ENCODE data around the gene HECTD3. TPM values are rescaled to one million over a fixed set of nuclear protein-coding genes. Genes with fewer than 3 reads are reported as not detected.

Gene HECTD3
- total and polyA plus RNA-seq, 9 of the 15 experiments (the other 6 are each of a cell fraction or from before 2014, with no cell fraction given): 6.3 to 50.8 (median 18.9) TPM

DNA sequence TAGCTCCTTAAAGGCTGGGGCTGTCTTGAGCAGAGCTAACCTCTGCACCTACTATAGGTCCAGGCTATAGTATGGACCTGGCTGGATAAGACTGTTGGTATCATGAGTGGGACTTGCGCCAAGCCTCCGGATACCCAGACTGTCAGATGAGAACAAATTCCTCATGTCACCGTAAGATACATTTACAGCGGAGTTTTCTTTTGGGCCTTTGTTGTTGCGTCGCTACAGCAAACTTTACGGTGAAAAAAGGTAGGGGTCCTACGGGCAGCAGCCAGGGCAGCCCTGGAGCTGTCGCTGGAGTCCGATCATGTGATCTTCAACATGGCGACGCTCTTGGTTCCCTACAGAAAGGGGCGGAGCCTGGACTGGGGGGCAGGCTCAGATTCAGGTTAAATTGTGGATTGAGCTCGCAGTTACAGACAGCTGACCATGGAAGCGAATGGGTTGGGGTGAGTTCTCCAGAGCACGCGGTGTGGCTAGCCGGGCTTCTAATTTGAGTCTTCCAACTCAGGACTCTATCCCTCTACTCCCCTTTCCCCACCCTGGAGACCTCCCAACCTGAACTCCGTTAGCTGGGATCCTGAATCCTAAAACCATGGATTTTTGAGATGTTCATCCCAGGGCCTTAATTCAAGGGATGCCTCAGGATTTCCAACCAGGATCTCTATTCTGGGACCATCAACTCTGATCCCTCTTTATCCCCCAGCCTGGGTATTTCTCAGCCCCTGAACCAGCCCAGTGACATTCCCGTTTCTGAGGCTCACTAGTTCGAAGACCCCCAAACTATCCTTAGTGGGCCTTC, 914 bp upstream of the HECTD3 start, which contains the start of gene UROD (continued):
- TF ChIP-seq ZNF316 (IDR thresholded peaks at IDR 0.05) (no peak), YY1 (IDR thresholded peaks at IDR 0.05; ENCODE audit: borderline replicate concordance in 1 of 3, control insufficient read depth in 1 of 3, extremely low read depth in 1 of 3, insufficient read depth in 3 of 3, insufficient read length in 1 of 3, insufficient replicate concordance in 2 of 3, low read depth in 1 of 3, low read length in 2 of 3) (peak; percentile 85 to 99 (median 99)), BCL6 (CRISPR knock-in tag; IDR thresholded peaks at IDR 0.05) (no peak), POLR2AphosphoS5 (IDR thresholded peaks at IDR 0.05; ENCODE audit: control insufficient read depth, insufficient read depth, low read depth, low read length) (peak; percentile 65; the same call in 1 of the 2 replicates), ZNF79 (CRISPR knock-in tag; IDR thresholded peaks at IDR 0.05; ENCODE audit: low read depth) (no peak), MAFG (tag; conservative IDR thresholded peaks at IDR 0.05) (no peak), EP400 (IDR thresholded peaks at IDR 0.05) (no peak), NFIC (IDR thresholded peaks at IDR 0.05) (no peak; the same call in 1 of the 2 replicates), ZNF282 (CRISPR knock-in tag; IDR thresholded peaks at IDR 0.05) (no peak), HNRNPH1 (optimal IDR thresholded peaks at IDR 0.05; ENCODE audit: low read depth, low read length) (no peak), CBFB (CRISPR knock-in tag; IDR thresholded peaks at IDR 0.05) (no peak), ZNF324 (CRISPR knock-in tag; IDR thresholded peaks at IDR 0.05) (no peak), NCOA2 (IDR thresholded peaks at IDR 0.05; ENCODE audit: partially characterized antibody in 2 of 2) (no peak), ASH1L (IDR thresholded peaks at IDR 0.05; ENCODE audit: borderline replicate concordance, low read depth, partially characterized antibody) (no peak), ZNF77 (CRISPR knock-in tag; IDR thresholded peaks at IDR 0.05) (no peak), TBP (optimal IDR thresholded peaks at IDR 0.05; ENCODE audit: low read depth, low read length) (peak; percentile 96), MTA2 (IDR thresholded peaks at IDR 0.05; ENCODE audit: low read depth) (no peak), ZNF212 (CRISPR knock-in tag; IDR thresholded peaks at IDR 0.05) (no peak)
- TF ChIP-seq, protein P1, sequence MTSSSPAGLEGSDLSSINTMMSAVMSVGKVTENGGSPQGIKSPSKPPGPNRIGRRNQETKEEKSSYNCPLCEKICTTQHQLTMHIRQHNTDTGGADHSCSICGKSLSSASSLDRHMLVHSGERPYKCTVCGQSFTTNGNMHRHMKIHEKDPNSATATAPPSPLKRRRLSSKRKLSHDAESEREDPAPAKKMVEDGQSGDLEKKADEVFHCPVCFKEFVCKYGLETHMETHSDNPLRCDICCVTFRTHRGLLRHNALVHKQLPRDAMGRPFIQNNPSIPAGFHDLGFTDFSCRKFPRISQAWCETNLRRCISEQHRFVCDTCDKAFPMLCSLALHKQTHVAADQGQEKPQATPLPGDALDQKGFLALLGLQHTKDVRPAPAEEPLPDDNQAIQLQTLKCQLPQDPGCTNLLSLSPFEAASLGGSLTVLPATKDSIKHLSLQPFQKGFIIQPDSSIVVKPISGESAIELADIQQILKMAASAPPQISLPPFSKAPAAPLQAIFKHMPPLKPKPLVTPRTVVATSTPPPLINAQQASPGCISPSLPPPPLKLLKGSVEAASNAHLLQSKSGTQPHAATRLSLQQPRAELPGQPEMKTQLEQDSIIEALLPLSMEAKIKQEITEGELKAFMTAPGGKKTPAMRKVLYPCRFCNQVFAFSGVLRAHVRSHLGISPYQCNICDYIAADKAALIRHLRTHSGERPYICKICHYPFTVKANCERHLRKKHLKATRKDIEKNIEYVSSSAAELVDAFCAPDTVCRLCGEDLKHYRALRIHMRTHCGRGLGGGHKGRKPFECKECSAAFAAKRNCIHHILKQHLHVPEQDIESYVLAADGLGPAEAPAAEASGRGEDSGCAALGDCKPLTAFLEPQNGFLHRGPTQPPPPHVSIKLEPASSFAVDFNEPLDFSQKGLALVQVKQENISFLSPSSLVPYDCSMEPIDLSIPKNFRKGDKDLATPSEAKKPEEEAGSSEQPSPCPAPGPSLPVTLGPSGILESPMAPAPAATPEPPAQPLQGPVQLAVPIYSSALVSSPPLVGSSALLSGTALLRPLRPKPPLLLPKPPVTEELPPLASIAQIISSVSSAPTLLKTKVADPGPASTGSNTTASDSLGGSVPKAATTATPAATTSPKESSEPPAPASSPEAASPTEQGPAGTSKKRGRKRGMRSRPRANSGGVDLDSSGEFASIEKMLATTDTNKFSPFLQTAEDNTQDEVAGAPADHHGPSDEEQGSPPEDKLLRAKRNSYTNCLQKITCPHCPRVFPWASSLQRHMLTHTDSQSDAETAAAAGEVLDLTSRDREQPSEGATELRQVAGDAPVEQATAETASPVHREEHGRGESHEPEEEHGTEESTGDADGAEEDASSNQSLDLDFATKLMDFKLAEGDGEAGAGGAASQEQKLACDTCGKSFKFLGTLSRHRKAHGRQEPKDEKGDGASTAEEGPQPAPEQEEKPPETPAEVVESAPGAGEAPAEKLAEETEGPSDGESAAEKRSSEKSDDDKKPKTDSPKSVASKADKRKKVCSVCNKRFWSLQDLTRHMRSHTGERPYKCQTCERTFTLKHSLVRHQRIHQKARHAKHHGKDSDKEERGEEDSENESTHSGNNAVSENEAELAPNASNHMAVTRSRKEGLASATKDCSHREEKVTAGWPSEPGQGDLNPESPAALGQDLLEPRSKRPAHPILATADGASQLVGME (CRISPR knock-in tag; IDR thresholded peaks at IDR 0.05): no peak
- TF ChIP-seq, protein P2, sequence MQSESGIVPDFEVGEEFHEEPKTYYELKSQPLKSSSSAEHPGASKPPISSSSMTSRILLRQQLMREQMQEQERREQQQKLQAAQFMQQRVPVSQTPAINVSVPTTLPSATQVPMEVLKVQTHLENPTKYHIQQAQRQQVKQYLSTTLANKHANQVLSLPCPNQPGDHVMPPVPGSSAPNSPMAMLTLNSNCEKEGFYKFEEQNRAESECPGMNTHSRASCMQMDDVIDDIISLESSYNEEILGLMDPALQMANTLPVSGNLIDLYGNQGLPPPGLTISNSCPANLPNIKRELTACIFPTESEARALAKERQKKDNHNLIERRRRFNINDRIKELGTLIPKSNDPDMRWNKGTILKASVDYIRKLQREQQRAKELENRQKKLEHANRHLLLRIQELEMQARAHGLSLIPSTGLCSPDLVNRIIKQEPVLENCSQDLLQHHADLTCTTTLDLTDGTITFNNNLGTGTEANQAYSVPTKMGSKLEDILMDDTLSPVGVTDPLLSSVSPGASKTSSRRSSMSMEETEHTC (IDR thresholded peaks at IDR 0.05): peak; percentile 80
- TF ChIP-seq, protein P3, sequence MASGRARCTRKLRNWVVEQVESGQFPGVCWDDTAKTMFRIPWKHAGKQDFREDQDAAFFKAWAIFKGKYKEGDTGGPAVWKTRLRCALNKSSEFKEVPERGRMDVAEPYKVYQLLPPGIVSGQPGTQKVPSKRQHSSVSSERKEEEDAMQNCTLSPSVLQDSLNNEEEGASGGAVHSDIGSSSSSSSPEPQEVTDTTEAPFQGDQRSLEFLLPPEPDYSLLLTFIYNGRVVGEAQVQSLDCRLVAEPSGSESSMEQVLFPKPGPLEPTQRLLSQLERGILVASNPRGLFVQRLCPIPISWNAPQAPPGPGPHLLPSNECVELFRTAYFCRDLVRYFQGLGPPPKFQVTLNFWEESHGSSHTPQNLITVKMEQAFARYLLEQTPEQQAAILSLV (tag; IDR thresholded peaks at IDR 0.05): no peak
